ENCODE measurements around the gene CBLC.

GRCh38 chr19:44755219-44755618 lies 22.5 kb upstream of the CBLC start:
- TF ChIP-seq CTCF (IDR thresholded peaks at IDR 0.05) (no peak), POLR2A (IDR thresholded peaks at IDR 0.05) (no peak)

All from lower leg skin (tissue), 3 donors.